HG02943 (cell line): ENCODE data around the gene INO80C.
"Not testable (repeated sequence)": the region's sequence is repeated elsewhere in the genome, so short reads cannot be mapped to it uniquely, and the experiment has no call there.

Source experiments
- ATAC-seq: cut with Tn5 transposase; IDR thresholded peaks from one replicate; pipeline ENCODE4 v1.9.1; 2021; ENCODE audit warnings: mild to moderate bottlenecking, low read depth, moderate library complexity; ENCODE audit not compliant: unreplicated experiment

The INO80C gene

DNA sequence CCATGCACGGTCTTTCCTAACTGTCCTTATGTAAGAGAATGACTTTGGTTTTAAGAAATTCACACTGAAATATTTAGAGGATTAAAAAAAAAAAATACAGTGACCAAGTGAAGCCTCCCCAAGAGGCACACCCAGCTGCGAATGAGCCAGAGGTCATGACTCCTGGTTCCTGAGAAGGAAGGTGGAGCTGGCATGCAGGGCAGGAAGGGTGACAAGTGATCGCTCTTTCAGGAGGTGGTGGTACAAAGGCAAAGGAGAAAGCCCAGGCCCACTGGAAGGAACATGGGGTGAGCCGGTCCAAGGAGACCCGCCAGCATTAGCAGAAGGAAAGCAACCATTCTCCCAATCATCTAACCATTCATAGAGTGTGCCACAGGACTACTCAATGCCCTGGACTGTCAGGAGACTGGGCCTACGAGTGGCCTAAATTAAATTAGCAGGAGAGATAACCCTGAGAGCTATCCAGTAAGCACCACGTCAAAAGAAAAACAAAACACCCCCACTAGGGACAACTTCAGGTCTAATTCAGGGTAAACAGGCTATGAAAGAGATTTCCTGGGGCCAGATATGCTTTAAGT is 7.8 kb downstream of the INO80C start:
- no peak for ATAC-seq

GRCh38 chr18:35489281-35489680 is 8.5 kb downstream of the INO80C start:
- not testable (repeated sequence) for ATAC-seq

DNA sequence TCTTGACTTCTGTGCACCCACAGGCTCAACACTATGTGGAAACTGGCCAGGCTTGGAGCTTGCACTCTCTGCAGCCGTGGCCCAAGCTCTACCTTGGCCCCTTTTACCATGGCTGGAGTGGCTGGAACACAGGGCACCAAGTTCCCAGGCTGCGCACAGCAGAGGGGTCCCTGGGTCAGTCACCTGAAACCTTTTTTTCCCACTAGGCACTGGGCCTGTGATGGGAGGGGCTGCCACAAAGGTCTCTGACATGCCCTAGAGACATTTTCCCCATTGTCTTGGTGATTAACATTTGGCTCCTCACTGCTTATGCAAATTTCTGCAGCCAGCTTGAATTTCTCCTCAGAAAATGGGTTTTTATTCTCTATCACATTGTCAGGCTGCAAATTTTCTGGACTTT is 9.4 kb downstream of the INO80C start:
- ATAC-seq: not testable (repeated sequence)

DNA sequence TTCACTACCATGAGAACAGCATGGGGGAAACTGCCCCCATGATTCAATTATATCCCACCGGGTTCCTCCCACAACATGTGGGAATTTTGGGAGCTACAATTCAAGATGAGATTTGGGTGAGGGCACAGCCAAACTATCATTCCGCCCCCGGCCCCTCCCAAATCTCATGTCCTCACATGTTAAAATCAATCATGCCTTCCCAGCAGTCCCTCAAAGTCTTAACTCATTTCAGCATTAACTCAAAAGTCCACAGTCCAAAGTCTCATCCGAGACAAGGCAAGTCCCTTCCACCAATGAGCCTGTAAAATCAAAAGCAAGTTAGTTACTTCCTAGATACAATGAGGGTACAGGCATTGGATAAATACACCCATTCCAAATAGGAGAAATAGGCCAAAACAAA is 10.2 kb downstream of the INO80C start:
- not testable (repeated sequence) for ATAC-seq

DNA sequence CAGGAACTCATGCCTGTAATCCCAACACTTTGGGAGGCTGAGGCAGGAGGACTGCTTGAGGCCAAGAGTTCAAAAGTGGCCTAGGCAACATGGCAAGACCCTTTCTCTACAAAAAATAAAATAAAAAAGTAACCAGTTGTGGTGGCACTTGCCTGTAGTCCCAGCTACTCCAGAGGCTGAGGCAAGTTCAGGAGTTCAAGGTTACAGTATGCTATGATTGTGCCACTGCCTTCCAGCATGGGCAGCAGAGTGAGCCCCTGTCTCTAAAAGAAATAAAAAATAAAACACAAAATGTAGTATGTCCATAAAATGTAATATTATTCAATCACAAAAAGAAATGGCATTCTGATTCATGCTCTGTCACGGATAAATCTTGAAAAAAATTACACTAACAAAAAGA is 11.9 kb downstream of the INO80C start:
- ATAC-seq: no peak

GRCh38 chr18:35484034-35484433 is 13.7 kb downstream of the INO80C start:
- ATAC-seq: no peak

- no peak for ATAC-seq
Measured at GRCh38 chr18:35481960-35482366, 15.8 kb downstream of the INO80C start.

DNA sequence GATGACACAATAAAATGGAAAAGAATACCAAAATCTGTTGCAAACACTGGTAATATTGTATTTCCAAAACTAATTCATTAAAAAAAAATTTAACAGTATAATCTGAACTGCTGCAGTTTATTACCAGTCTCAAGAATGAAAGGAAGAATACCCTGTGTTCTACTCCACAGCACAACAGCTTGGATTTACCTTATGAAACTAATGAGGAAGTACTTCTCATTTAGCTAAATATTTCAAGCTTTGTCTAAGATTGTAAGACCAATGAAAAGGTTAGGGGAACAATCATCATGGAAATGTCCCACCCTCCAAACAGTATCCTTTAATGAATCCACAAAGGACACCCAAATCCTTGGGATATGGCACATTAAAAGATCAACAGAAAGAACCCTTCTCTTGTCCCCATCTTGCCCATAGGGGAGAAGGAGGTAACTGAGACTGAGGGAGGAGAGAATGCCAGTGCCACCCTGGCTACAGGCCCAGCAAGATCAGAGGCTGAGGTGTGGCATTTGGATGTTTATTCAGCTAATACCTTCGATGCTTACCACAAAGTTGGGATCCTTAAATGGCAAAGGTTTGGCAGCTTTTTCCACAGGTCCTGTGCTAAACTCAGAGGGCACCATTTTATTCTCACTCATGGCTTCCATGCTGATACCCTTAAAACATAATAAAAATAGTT is 17.7 kb downstream of the INO80C start:
- no peak for ATAC-seq

- no peak for ATAC-seq
Measured at GRCh38 chr18:35478520-35479435, 19.0 kb downstream of the INO80C start.

DNA sequence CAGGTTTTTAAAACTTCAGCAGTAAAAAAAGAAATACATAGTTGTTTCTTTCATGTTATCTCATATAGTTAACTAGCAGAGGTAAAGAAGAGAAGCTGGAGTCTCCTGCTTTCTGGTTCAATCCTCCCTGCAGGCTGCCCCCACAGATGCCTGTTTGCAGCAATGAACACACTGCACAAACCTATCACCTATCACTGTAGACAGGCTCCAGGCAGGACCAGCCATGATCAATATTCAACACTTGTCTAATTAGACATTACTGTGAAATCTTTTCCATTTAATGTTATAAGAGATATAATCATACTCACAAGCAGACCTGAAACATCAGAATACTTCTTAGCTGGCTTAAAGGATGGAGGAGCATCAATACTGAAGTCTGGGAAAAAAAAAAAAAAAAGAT is 19.8 kb downstream of the INO80C start:
- ATAC-seq: no peak

- ATAC-seq: no peak
Measured at GRCh38 chr18:35477497-35477896, 20.3 kb downstream of the INO80C start.

DNA sequence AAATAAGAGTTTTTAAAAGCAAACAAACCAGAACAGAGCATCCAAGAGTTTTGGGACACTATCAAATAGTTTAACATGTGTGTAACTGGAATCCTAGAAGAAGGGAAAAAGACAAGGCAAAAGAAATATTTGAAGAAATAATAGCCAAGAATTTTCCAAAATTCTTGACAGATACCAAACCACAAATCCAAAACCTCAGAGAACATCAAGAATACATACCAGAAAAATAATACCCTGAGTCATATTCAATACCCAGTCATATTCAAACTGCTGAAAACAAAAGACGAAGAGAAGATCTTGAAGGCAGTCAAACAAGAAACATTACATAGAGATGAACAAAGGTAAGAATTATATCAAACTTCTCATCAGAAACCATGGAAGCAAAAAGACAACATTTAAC is 22.9 kb downstream of the INO80C start:
- ATAC-seq: no peak

- no peak for ATAC-seq
Measured at GRCh38 chr18:35473562-35473961, 24.2 kb downstream of the INO80C start.

DNA sequence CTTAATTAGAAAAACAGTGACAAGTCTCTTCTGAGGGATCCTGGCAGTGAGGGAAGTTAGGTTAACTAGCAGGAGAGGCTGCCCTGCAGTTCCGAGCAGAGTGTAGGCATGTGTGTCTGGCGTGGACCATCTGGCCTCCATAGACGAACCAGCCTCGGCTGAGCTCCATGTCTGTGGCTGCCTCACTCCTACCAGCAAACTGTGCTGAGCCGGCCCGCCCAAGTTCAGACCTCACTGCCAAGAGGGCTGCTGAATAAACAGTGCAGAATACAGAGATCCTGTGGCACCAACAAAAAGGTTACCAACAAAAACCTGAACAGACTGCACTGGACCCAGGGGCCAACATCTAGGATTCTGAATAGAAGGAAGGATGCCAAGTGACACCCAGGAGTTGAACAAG is 27.3 kb downstream of the INO80C start:
- ATAC-seq: no peak

DNA sequence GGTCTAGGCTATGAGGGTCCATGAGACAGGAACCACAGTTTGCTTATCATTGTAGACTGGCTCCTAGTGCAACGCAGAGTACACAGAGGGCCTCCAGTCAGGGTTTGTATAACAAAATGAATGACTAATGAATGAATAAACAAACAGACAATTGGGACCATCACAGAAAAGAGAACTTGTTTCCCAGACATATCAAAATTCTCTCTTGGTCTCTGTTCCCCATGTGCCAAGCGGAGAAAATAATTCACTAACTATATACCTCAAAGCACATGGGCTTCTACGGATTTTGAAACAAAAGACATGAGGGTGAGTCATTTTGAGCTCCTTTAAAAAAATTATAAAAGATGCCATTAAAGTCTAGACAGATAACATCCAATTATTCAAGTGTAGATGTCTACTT is 28.0 kb downstream of the INO80C start:
- ATAC-seq: no peak

DNA sequence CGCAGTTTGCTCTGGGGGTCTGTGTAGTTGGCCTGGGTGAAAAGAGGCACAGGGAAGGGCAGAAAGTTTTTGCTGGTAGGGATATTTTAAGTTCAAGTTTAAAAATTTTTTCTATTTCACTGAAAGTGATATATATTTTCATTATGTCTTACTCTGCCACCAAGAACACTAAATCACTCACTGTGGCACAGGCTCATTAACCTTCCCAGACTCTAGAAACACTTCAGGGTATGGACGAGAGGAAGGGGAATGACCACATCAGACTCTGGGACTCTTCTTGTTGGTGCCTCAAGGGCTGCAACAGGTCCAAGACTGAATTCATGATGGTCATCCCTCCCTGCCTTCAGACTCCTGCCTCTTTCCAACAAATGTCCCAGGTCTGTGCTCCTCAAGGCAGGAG is 29.0 kb downstream of the INO80C start:
- no peak for ATAC-seq

- peak; percentile 63 for ATAC-seq
Measured at GRCh38 chr18:35467624-35468016, 30.1 kb downstream of the INO80C start.

DNA sequence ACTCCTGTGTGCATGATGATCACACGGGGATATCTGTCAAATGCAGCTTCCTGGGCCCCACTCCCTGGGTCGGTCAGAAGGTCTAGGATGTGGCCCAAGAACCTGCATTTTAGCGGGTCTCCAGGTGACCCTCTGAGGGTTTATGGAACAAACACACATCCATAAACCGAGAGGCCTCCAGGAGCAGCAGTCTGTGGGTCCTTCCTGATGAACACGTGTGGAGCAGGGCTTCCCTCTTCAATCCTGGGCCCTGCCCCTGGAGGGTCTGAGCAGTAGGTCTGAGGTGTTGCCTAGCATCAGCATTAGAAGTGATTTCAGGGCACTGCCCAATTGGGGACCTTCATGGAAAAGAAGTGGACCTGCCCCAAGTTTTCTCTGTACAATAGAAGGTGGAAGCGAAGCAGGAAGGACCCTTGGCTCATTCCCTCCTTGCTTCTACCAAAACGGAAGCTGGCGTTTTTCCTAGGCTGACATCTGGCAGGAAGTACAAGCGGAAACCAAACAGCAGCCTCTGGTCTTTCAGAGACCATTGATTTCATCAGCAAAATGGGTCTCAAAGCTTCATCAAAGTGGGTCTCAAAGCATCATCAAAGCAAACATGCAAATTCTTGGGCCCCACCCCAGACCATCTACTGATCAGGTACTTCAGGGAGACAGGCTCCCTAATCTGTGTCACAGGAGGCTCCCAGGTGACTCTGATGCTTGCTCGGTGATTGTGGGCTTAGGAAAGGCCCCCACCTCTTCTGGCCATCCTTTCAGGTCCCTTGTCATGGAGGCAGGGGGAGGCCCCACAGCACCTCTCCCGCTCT is 30.7 kb downstream of the INO80C start:
- no peak for ATAC-seq

- no peak for ATAC-seq
Measured at GRCh38 chr18:35466334-35466733, 31.4 kb downstream of the INO80C start.

GRCh38 chr18:35465329-35465728 is 32.4 kb downstream of the INO80C start:
- no peak for ATAC-seq

DNA sequence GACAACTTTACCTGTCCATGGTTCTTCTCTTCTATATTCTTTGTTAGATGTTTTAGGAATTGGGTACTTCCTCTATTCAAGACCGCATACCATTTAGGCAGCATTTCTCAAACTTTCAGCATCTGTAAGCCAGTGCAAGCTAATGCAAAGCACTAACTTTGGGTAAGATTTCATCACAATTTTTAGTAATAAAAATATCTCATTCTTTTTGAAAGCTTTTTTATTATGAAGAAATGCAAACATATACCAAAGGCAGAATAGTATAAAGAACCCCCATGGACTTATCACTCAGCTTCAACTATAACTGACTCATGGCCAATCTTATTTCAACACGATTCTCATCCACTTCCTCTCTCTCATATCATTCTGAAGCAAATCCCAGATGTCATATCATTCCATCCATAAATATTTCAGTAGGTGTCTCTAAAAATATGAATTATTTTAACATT is 32.9 kb downstream of the INO80C start:
- no peak for ATAC-seq
